ENCODE results near the gene INPP5J.
"Not testable (repeated sequence)": the region's sequence is repeated elsewhere in the genome, so short reads cannot be mapped to it uniquely, and the experiment has no call there.

INPP5J gene

GRCh38 chr22:31122532-31123291 is at the start of gene INPP5J:
Gene INPP5J (plus strand): TSS chr22:31122966. CDS start chr22:31123015, 49 bp downstream.
- Histone ChIP-seq H3K4me1 (ENCODE audit: control insufficient read depth in 1 of 2, insufficient read depth in 1 of 2, low read depth in 1 of 2, low read length in 1 of 2) (no peaks in the 10 kb centered on the region), H3K27me3 (peaks cover 6% of the 10 kb centered on the region), H3K36me3 (no peaks in the 10 kb centered on the region), H3K9me3 (no peaks in the 10 kb centered on the region), H3K27ac (no peak within 1 kb of the TSS), H3K4me3 (ENCODE audit: low read depth in 1 of 2, low read length in 1 of 2) (no peak within 1 kb of the TSS)
- TF ChIP-seq CTCF (IDR thresholded peaks at IDR 0.05): no peak

DNA sequence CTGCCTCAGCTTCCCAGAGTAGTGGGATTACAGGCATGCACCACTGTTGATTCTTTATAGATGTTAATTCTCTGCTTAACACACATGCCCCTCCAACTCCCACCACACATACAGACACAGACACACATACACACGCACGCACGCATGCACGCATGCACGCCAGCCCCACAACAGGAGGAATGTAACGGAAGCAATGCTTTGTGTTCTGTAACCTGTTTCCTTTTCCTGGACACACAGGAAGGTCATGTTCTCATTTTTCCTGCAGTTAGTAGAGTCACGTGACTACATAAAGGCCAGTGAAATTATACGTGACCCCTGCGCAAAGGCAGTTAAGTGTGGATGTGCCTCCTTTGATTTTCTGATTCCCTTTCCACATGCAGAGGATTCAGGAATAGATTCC is 49.6 kb upstream of the INPP5J start:
- not testable (repeated sequence) for H3K27me3 ChIP-seq; H3K9me3 ChIP-seq; H3K4me1 ChIP-seq (ENCODE audit: control insufficient read depth in 1 of 2, insufficient read depth in 1 of 2, low read depth in 1 of 2, low read length in 1 of 2); H3K36me3 ChIP-seq; H3K4me3 ChIP-seq (ENCODE audit: low read depth in 1 of 2, low read length in 1 of 2); H3K27ac ChIP-seq

DNA sequence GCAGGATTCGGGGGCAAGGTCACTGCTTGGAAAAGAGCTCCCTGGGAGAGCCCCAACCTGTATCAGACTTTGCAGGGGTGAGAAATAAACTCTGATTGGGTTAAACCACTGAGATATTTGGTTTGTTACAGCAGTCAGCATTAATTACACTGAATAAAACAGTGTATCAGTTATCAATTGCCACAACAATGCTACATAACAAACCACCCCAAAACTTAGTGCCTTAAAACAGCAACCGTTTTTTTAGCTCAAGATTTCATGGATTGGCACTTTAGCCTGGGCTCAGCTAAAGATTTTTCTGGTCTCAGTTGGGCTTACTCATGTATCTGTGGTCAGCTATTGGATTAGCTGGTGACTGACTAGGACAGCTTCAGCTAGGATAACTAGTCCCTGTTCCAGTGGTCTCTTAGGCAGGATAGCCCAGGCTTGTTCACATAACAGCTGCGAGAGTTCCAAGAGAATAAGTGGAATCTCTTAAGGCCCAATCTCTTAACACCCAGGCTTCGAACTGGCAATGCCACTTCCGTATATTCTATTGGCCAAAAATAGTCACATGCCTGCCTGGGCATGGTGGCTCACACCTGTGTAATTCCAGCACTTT is 49.1 kb upstream of the INPP5J start:
- H3K9me3 ChIP-seq, H3K36me3 ChIP-seq: not testable (repeated sequence)

DNA sequence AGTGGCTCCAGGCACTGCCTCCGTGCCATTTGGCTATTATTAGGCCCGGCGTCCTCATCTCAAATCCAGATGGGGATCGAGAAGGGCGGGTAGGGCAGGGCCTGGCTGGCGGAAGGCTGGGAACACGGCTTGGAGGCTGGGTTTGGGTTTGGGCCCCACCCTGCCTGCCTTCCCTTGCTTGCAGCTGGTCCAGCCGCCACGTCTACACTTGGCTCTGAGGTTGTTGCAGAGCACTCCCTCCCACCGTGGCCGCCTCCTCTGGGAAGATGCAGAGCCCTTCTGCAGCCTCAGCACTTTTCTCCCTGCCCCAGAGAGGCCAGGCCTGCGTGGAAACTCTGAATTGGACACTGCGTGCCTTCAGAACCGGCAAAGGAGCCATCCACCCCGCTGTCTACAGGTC is 46.8 kb upstream of the INPP5J start:
- peaks cover 4% of the 10 kb centered on the region for H3K27me3 ChIP-seq
- no peak for TF ChIP-seq CTCF (IDR thresholded peaks at IDR 0.05)
- H3K9me3 ChIP-seq: no peaks in the 10 kb centered on the region
- no peak overlapping the region for H3K27ac ChIP-seq
- H3K36me3 ChIP-seq: no peaks in the 10 kb centered on the region
- no peak overlapping the region for H3K4me3 ChIP-seq (ENCODE audit: low read depth in 1 of 2, low read length in 1 of 2)
- H3K4me1 ChIP-seq (ENCODE audit: control insufficient read depth in 1 of 2, insufficient read depth in 1 of 2, low read depth in 1 of 2, low read length in 1 of 2): peaks cover 11 to 13% of the 10 kb centered on the region in 2 experiments

More for the DNA sequence above, 49.1 kb upstream of the INPP5J start:
- H3K4me3 ChIP-seq (ENCODE audit: low read depth in 1 of 2, low read length in 1 of 2); H3K27ac ChIP-seq; H3K4me1 ChIP-seq (ENCODE audit: control insufficient read depth in 1 of 2, insufficient read depth in 1 of 2, low read depth in 1 of 2, low read length in 1 of 2); H3K27me3 ChIP-seq: not testable (repeated sequence)

GRCh38 chr22:31077681-31078080 is 45.1 kb upstream of the INPP5J start:
- H3K4me1 ChIP-seq (ENCODE audit: control insufficient read depth in 1 of 2, insufficient read depth in 1 of 2, low read depth in 1 of 2, low read length in 1 of 2): peaks cover 28 to 29% of the 10 kb centered on the region in 2 experiments
- no peak for TF ChIP-seq CTCF (IDR thresholded peaks at IDR 0.05)
- H3K27ac ChIP-seq: no peak overlapping the region
- H3K36me3 ChIP-seq: no peaks in the 10 kb centered on the region
- no peaks in the 10 kb centered on the region for H3K9me3 ChIP-seq
- H3K4me3 ChIP-seq (ENCODE audit: low read depth in 1 of 2, low read length in 1 of 2): no peak overlapping the region
- H3K27me3 ChIP-seq: peaks cover 4% of the 10 kb centered on the region

GRCh38 chr22:31078389-31078788 is 44.4 kb upstream of the INPP5J start:
- not testable (repeated sequence) for H3K27me3 ChIP-seq; H3K4me3 ChIP-seq (ENCODE audit: low read depth in 1 of 2, low read length in 1 of 2); H3K27ac ChIP-seq; H3K36me3 ChIP-seq; H3K9me3 ChIP-seq
- H3K4me1 ChIP-seq (ENCODE audit: control insufficient read depth in 1 of 2, insufficient read depth in 1 of 2, low read depth in 1 of 2, low read length in 1 of 2): peaks cover 23 to 26% of the 10 kb centered on the region in 2 experiments

DNA sequence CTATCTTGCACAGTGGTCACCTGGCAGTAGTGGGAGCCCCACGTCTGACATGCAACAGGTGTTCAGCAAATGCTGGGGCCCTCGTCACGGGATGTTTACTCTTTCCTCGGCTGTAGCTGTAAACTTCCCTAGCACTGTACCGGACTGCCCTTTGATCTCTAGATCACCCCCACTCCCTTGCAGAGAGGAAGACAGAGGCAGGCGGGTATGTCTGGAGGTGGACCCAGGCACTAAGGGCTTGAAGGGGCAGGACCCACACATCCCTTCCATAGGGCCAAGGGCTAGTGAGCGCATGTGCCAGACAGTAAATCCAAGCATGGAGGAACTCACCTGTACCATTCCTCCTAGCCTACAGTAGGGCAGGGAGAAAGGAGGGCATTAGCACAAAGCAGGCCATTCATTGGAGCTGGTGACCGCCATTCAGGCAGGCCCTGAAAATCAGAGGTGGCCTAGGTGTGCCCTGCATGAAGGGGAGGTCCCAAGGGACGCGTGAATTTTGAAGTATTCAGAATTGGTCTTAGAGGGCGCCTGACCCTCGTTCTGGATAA is 43.6 kb upstream of the INPP5J start:
- TF ChIP-seq CTCF (IDR thresholded peaks at IDR 0.05): no peak
- Histone ChIP-seq H3K27ac (no peak overlapping the region), H3K9me3 (no peaks in the 10 kb centered on the region), H3K36me3 (no peaks in the 10 kb centered on the region), H3K27me3 (peaks cover 4% of the 10 kb centered on the region), H3K4me1 (ENCODE audit: control insufficient read depth in 1 of 2, insufficient read depth in 1 of 2, low read depth in 1 of 2, low read length in 1 of 2) (peaks cover 25 to 30% of the 10 kb centered on the region in 2 experiments), H3K4me3 (ENCODE audit: low read depth in 1 of 2, low read length in 1 of 2) (no peak overlapping the region)

Measured in neutrophil (primary cell).